IMR-90 (cell line): Measurements from ENCODE around the gene LRP1B.

ENCODE experiments used
- CEBPB ChIP-seq: IDR thresholded peaks from 2 replicates; pipeline ENCODE4 v1.6.1; 2012; ENCODE audit warnings: low read depth, low read length, improper control_type of control experiment
- CHD1 ChIP-seq: IDR thresholded peaks from 2 replicates; pipeline ENCODE4 v1.6.1; 2012; ENCODE audit warnings: low read depth, low read length, improper control_type of control experiment
- CTCF ChIP-seq: conservative IDR thresholded peaks from 2 replicates; pipeline ENCODE4 v1.5.1; 2012; ENCODE audit warnings: mild to moderate bottlenecking, low read depth, low read length, improper control_type of control experiment
- ELK1 ChIP-seq: fragments of 150-350 bp; IDR thresholded peaks from 2 replicates; pipeline ENCODE4 v1.6.1; 2016; ENCODE audit warnings: low read depth, mild to moderate bottlenecking, low read length, moderate library complexity, borderline replicate concordance
- FOS ChIP-seq: fragments of 150-350 bp; IDR thresholded peaks from 2 replicates; pipeline ENCODE4 v1.6.1; 2016; ENCODE audit warnings: low read depth, low read length
- MAFK ChIP-seq: IDR thresholded peaks from 2 replicates; pipeline ENCODE4 v1.6.1; 2012; ENCODE audit warnings: low read depth, low read length, improper control_type of control experiment
- MAZ ChIP-seq: IDR thresholded peaks from 2 replicates; pipeline ENCODE4 v1.6.1; 2012; ENCODE audit warnings: low read depth, mild to moderate bottlenecking, low read length, improper control_type of control experiment, moderate library complexity, borderline replicate concordance
- MXI1 ChIP-seq: IDR thresholded peaks from 2 replicates; pipeline ENCODE4 v1.6.1; 2012; ENCODE audit warnings: low read depth, mild to moderate bottlenecking, low read length, moderate library complexity, borderline replicate concordance
- NFE2L2 ChIP-seq: fragments of 150-350 bp; IDR thresholded peaks from 2 replicates; pipeline ENCODE4 v1.6.1; 2016; ENCODE audit warnings: low read depth, mild to moderate bottlenecking, low read length
- POLR2A ChIP-seq: IDR thresholded peaks from 2 replicates; pipeline ENCODE4 v1.6.1; 2012; ENCODE audit warnings: mild to moderate bottlenecking, low read depth, low read length
- RAD21 ChIP-seq: IDR thresholded peaks from 2 replicates; pipeline ENCODE4 v1.6.1; 2012; ENCODE audit warnings: low read length, improper control_type of control experiment
- RCOR1 ChIP-seq: IDR thresholded peaks from 2 replicates; pipeline ENCODE4 v1.6.1; 2012; ENCODE audit warnings: mild to moderate bottlenecking, low read length, improper control_type of control experiment; ENCODE audit not compliant: insufficient replicate concordance
- RFX5 ChIP-seq: IDR thresholded peaks from 2 replicates; pipeline ENCODE4 v1.8.0; 2012; ENCODE audit warnings: low read depth, mild to moderate bottlenecking, low read length, moderate library complexity
- USF2 ChIP-seq: fragments of 150-350 bp; IDR thresholded peaks from 2 replicates; pipeline ENCODE4 v1.6.1; 2017; ENCODE audit warnings: mild to moderate bottlenecking, antibody characterized with exemption, low read length, low read depth

- TF ChIP-seq CTCF (no peak), RFX5 (no peak), RAD21 (no peak), NFE2L2 (no peak), POLR2A (no peak), MAZ (no peak), MXI1 (no peak), CHD1 (no peak), CEBPB (no peak), FOS (no peak), ELK1 (no peak), USF2 (no peak), MAFK (no peak), RCOR1 (no peak)
These were observed 261.2 kb downstream of the LRP1B start for GRCh38 chr2:141869572-141869971.
